ENCODE measurements around the gene CCDC85C. TPM values are rescaled to one million over a fixed set of nuclear protein-coding genes. Genes with fewer than 3 reads are reported as not detected.

Gene CCDC85C
- total and polyA plus RNA-seq, 2 of the 8 experiments (the other 6 are each of a cell fraction or from before 2014, with no cell fraction given), result 16.8 to 35.8 TPM

- Histone ChIP-seq H3K4me2 (ENCODE audit: insufficient read depth in 1 of 2, low read depth in 2 of 2, low read length in 2 of 2) (no peak overlapping the region), H3K36me3 (ENCODE audit: control insufficient read depth in 2 of 4, insufficient read depth in 4 of 4, low read length in 3 of 4) (peaks cover 0 to 18% (median under 1%) of the 10 kb centered on the region in 4 experiments; a peak in 4 of 8 replicates), H3K18ac (ENCODE audit: extremely low read depth, low read length) (no peak overlapping the region), H3K9ac (replicated peaks in 1 of 4; ENCODE audit: extremely low read depth in 1 of 4, low read depth in 3 of 4, low read length in 3 of 4) (no peak overlapping the region), H3K27me3 (replicated peaks in 1 of 4; ENCODE audit: control insufficient read depth in 3 of 4, extremely low read depth in 1 of 4, insufficient read depth in 3 of 4, low read length in 3 of 4) (no peaks in the 10 kb centered on the region; a peak in 1 of 7 replicates), H4K91ac (replicated peaks; ENCODE audit: insufficient read length, low read length) (no peak overlapping the region), H3K14ac (ENCODE audit: insufficient read length) (no peak overlapping the region), H4K20me1 (replicated peaks in 1 of 2; ENCODE audit: control insufficient read depth in 1 of 2, insufficient read depth in 2 of 2, low read length in 2 of 2) (peaks cover 7 to 9% of the 10 kb centered on the region in 2 experiments), H3K9me3 (ENCODE audit: insufficient read depth in 2 of 2, low read depth in 1 of 2, low read length in 1 of 2) (no peaks in the 10 kb centered on the region), H3K79me1 (ENCODE audit: low read depth, low read length) (no peaks in the 10 kb centered on the region; the same call in none of the 2 replicates), H4K8ac (ENCODE audit: extremely low read depth, insufficient read depth, low read length) (no peak overlapping the region; the same call in 1 of the 2 replicates), H3K23me2 (ENCODE audit: low read depth, low read length) (no peaks in the 10 kb centered on the region), H2BK20ac (ENCODE audit: low read length) (no peak overlapping the region), H2AK5ac (ENCODE audit: low read depth, low read length) (no peak overlapping the region), H3K56ac (replicated peaks; ENCODE audit: insufficient read length, low read depth, low read length) (no peak overlapping the region), H2BK12ac (ENCODE audit: low read depth, low read length) (no peak overlapping the region), H3K4ac (replicated peaks; ENCODE audit: insufficient read length, low read depth, low read length) (no peak overlapping the region), H2BK120ac (replicated peaks; ENCODE audit: low read depth, low read length) (no peak overlapping the region), H2BK15ac (ENCODE audit: low read length) (no peak overlapping the region), H3K27ac (ENCODE audit: low read depth, low read length) (no peak overlapping the region; the same call in 1 of the 2 replicates), H3K4me1 (replicated peaks in 1 of 4; ENCODE audit: control insufficient read depth in 3 of 4, insufficient read depth in 4 of 4, low read length in 3 of 4) (peaks cover 0 to 9% (median 3%) of the 10 kb centered on the region in 4 experiments; a peak in 3 of 7 replicates), H4K5ac (ENCODE audit: insufficient read length, low read depth, low read length) (no peak overlapping the region), H2AFZ (ENCODE audit: low read length) (no peak overlapping the region), H3K4me3 (ENCODE audit: extremely low read depth in 1 of 4, insufficient read depth in 2 of 4, low read depth in 3 of 4, low read length in 4 of 4) (no peak overlapping the region), H3K23ac (ENCODE audit: insufficient read length) (no peak overlapping the region), H2BK5ac (ENCODE audit: low read depth, low read length) (no peak overlapping the region), H3K79me2 (ENCODE audit: control insufficient read depth in 1 of 2, insufficient read depth in 2 of 2, low read length in 2 of 2) (no peaks in the 10 kb centered on the region)
- FAIRE-seq (no peak), DNase-seq (ENCODE audit: low read depth in 1 of 2, low spot score in 2 of 2) (peak in 1 of 2 experiments; percentile 45)
- ChIA-PET CTCF (ENCODE audit: partially characterized antibody) (interaction anchor here (0.6 to 2.3 kb wide), 4 partner anchors 10 to 116 kb away, joined by 3 to 17 read pairs (median 5); no protein-coding TSS in a partner anchor), POLR2A (ENCODE audit: partially characterized antibody) (no interaction called here)
- TF ChIP-seq TAF1 (IDR thresholded peaks at IDR 0.05; ENCODE audit: low read depth, low read length) (no peak), NRF1 (IDR thresholded peaks at IDR 0.05; ENCODE audit: low read depth, low read length) (no peak), SIX5 (IDR thresholded peaks at IDR 0.05; ENCODE audit: low read depth, low read length) (no peak), TEAD4 (IDR thresholded peaks at IDR 0.05; ENCODE audit: low read depth, low read length) (no peak), RXRA (IDR thresholded peaks at IDR 0.05; ENCODE audit: insufficient read depth, low read depth, low read length) (no peak), CREB1 (IDR thresholded peaks at IDR 0.05) (no peak), CBX8 (IDR thresholded peaks at IDR 0.05; ENCODE audit: borderline replicate concordance, low read depth, low read length) (no peak), RBBP5 (IDR thresholded peaks at IDR 0.05; ENCODE audit: borderline replicate concordance, low read depth, low read length) (no peak), CTBP2 (IDR thresholded peaks at IDR 0.05; ENCODE audit: borderline replicate concordance, insufficient read depth, insufficient read length, low read length) (no peak), BCL11A (IDR thresholded peaks at IDR 0.05; ENCODE audit: low read depth in 2 of 2, low read length in 2 of 2) (no peak), CBX5 (IDR thresholded peaks at IDR 0.05; ENCODE audit: low read depth, low read length) (no peak), CEBPB (IDR thresholded peaks at IDR 0.05; ENCODE audit: low read depth, low read length) (no peak)
- TF ChIP-seq, protein P1, sequence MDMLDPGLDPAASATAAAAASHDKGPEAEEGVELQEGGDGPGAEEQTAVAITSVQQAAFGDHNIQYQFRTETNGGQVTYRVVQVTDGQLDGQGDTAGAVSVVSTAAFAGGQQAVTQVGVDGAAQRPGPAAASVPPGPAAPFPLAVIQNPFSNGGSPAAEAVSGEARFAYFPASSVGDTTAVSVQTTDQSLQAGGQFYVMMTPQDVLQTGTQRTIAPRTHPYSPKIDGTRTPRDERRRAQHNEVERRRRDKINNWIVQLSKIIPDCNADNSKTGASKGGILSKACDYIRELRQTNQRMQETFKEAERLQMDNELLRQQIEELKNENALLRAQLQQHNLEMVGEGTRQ (IDR thresholded peaks at IDR 0.05; ENCODE audit: low read length), result no peak
- 90% methylated on average over 13 of the region's 13 CpGs; no CpG with 5 or more reads in 1 of the 2 experiments for WGBS, 2 experiments (ENCODE audit: extremely low coverage in 1 of 2, insufficient coverage in 1 of 2, insufficient read length in 1 of 2, insufficient replicate concordance in 2 of 2, low coverage in 1 of 2, low lambda C conversion rate in 2 of 2, missing lambda C conversion rate in 1 of 2)
These were observed 90.0 kb downstream of the CCDC85C start for GRCh38 chr14:99513946-99514551.

Measured in H1 (cell line).